ENCODE measurements around the gene SLC15A2. TPM values are rescaled to one million over a fixed set of nuclear protein-coding genes. Genes with fewer than 3 reads are reported as not detected.
A peak's percentile ranks its signal among the peaks of the same experiment; 100 is the strongest.

Gene SLC15A2
- total and polyA plus RNA-seq, 10 of the 15 experiments (the other 5 are each of a cell fraction or from before 2014, with no cell fraction given): 0.64 to 7.2 (median 2.4) TPM

DNA sequence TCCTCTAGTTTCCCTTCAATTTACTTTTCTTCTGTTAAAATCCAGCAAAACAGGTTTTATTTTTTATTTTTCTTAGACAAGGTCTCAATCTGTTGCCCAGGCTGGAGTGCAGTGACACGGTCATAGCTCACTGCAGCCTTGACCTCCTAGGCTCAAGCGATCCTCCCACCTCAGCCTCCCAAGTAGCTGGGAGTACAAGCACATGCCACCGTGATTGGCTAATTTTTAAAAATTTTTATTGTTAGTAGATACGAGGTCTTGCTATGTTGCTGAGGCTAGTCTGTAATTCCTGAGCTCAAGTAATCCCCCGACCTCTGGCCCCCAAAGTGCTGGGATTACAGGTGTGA lies 86.2 kb downstream of the SLC15A2 start:
- H3K79me2 ChIP-seq (ENCODE audit: control insufficient read depth, insufficient read depth, low read length): no peaks in the 10 kb centered on the region
- DNase-seq (ENCODE audit: low read depth, low spot score) (no peak), ATAC-seq (peak; percentile 59), FAIRE-seq (no peak)
- no TSS peak for BruUV-seq (replicated peaks)
- H3K36me3 ChIP-seq (ENCODE audit: control insufficient read depth in 2 of 2, insufficient read depth in 2 of 2, low read length in 1 of 2): no peaks in the 10 kb centered on the region
- H2AFZ ChIP-seq (ENCODE audit: control insufficient read depth, low read depth, low read length): no peak overlapping the region; the same call in 1 of the 2 replicates
- peak overlapping the region; percentile 63 for H3K4me2 ChIP-seq (ENCODE audit: control insufficient read depth, insufficient read depth)
- H3K27ac ChIP-seq (ENCODE audit: control insufficient read depth, insufficient read depth): peak overlapping the region; percentile 58
- in situ Hi-C loops (cut with MboI): no loop called here
- peaks cover 1% of the 10 kb centered on the region for H3K9me3 ChIP-seq (replicated peaks; ENCODE audit: control insufficient read depth, insufficient read depth, low read length)
- ChIA-PET CTCF (interaction anchor here (0.9 to 1.6 kb wide), 4 partner anchors 10 to 433 kb away, joined by 3 to 6 read pairs (median 4); no protein-coding TSS in a partner anchor), SMC1A (ENCODE audit: uncharacterized antibody, unreplicated experiment) (interaction anchor here (0.7 to 2.4 kb wide), 16 partner anchors 11 to 622 kb away, joined by 3 to 18 read pairs (median 4); no protein-coding TSS in a partner anchor), POLR2A (interaction anchor here (0.8 to 1.9 kb wide), 3 partner anchors 10 to 32 kb away, joined by 4 to 7 read pairs (median 5); no protein-coding TSS in a partner anchor), RAD21 (ENCODE audit: unreplicated experiment) (interaction anchor here (0.9 to 1.9 kb wide), 6 partner anchors 15 to 85 kb away, joined by 3 to 6 read pairs (median 3); no protein-coding TSS in a partner anchor)
- intact Hi-C loops (cut with micrococcal nuclease; ENCODE audit: unreplicated experiment): no loop called here
- no peaks in the 10 kb centered on the region for H3K27me3 ChIP-seq (replicated peaks in 1 of 2; ENCODE audit: control insufficient read depth in 2 of 2, insufficient read depth in 2 of 2, low read length in 1 of 2)
- peaks cover 15% of the 10 kb centered on the region for H3K4me1 ChIP-seq (ENCODE audit: control insufficient read depth, insufficient read depth, low read length)
- no peak overlapping the region for H3K9ac ChIP-seq (ENCODE audit: control insufficient read depth, insufficient read depth, low read length)
- TF ChIP-seq RAD21 (IDR thresholded peaks at IDR 0.05; ENCODE audit: insufficient read depth, low read depth, low read length) (no peak), FOXM1 (IDR thresholded peaks at IDR 0.05; ENCODE audit: low read depth, low read length) (no peak), IRF4 (IDR thresholded peaks at IDR 0.05; ENCODE audit: low read depth, low read length) (no peak), EED (IDR thresholded peaks at IDR 0.05; ENCODE audit: low read depth) (no peak), POLR2AphosphoS2 (IDR thresholded peaks at IDR 0.05; ENCODE audit: low read depth, low read length) (no peak), BCL11A (IDR thresholded peaks at IDR 0.05; ENCODE audit: low read depth, low read length) (no peak), HDAC2 (IDR thresholded peaks at IDR 0.05) (no peak), JUNB (IDR thresholded peaks at IDR 0.05) (no peak), ZNF217 (IDR thresholded peaks at IDR 0.05) (no peak), GATAD2B (conservative IDR thresholded peaks at IDR 0.05; ENCODE audit: low read depth) (no peak)
- TF ChIP-seq, protein P1, sequence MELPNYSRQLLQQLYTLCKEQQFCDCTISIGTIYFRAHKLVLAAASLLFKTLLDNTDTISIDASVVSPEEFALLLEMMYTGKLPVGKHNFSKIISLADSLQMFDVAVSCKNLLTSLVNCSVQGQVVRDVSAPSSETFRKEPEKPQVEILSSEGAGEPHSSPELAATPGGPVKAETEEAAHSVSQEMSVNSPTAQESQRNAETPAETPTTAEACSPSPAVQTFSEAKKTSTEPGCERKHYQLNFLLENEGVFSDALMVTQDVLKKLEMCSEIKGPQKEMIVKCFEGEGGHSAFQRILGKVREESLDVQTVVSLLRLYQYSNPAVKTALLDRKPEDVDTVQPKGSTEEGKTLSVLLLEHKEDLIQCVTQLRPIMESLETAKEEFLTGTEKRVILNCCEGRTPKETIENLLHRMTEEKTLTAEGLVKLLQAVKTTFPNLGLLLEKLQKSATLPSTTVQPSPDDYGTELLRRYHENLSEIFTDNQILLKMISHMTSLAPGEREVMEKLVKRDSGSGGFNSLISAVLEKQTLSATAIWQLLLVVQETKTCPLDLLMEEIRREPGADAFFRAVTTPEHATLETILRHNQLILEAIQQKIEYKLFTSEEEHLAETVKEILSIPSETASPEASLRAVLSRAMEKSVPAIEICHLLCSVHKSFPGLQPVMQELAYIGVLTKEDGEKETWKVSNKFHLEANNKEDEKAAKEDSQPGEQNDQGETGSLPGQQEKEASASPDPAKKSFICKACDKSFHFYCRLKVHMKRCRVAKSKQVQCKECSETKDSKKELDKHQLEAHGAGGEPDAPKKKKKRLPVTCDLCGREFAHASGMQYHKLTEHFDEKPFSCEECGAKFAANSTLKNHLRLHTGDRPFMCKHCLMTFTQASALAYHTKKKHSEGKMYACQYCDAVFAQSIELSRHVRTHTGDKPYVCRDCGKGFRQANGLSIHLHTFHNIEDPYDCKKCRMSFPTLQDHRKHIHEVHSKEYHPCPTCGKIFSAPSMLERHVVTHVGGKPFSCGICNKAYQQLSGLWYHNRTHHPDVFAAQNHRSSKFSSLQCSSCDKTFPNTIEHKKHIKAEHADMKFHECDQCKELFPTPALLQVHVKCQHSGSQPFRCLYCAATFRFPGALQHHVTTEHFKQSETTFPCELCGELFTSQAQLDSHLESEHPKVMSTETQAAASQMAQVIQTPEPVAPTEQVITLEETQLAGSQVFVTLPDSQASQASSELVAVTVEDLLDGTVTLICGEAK (IDR thresholded peaks at IDR 0.05; ENCODE audit: borderline replicate concordance): no peak
- no peak overlapping the region for H3K4me3 ChIP-seq
- 2% methylated on average over 5 of the region's 5 CpGs for WGBS (ENCODE audit: insufficient coverage, insufficient replicate concordance, low lambda C conversion rate, missing lambda C conversion rate)
- H4K20me1 ChIP-seq (ENCODE audit: control insufficient read depth, insufficient read depth): no peaks in the 10 kb centered on the region
